Fibroblast of lung (primary cell): Measurements from ENCODE around the gene S100A1.

ENCODE experiments used
- EZH2 ChIP-seq: IDR thresholded peaks from 2 replicates; pipeline ENCODE4 v1.5.1; 2012; ENCODE audit warnings: low read length, control low read depth, mild to moderate bottlenecking; ENCODE audit errors: missing control alignments
- TF ChIP-seq, protein P1 (sequence below), 2 donors: IDR thresholded peaks in 1 of 2; conservative IDR thresholded peaks in 1 of 2; 1 replicate in 1 of 2; 2 replicates in 1 of 2; pipeline ENCODE4 v1.5.1; 2011 to 2012; ENCODE audit warnings: low read length in 2 of 2, control low read depth in 1 of 2, inconsistent platforms in 1 of 2, low read depth in 1 of 2, mild to moderate bottlenecking in 1 of 2

DNA sequence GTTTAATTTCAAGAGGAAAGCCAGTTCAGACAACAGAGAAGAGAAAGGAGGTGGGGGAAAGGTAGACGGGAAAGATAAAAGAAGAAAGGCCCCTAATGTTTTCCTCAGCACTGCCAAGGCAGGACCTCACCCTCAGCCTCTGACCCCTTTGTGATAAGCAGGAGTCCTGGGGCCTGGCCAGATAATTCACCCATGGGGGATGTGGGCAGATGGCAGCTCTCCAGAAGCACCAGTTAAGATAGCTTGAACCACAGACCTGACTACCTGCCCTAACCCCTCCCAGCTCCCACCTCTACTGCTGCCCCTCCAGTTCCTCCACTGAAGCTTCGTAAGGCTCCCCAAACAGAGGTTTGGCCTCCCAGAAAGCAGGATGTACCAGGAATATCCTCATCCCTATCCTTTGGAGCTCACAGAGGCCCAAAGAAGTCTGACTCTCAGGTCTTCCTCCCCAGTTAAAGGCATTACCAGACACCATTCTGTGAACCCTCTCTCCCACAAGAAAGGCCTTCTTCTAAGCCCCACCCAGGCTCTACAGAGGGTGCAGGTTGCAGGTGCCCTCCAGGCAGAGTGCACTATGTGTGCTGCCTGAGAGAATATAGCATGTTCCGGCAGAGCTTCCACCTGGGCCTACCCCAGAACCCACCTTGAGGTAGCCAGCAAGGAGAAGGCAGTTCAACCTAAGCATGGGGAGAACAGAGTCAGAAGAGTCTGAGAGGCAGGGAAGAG lies 21.1 kb downstream of the S100A1 start:
- TF ChIP-seq EZH2 = no peak
- TF ChIP-seq, protein P1, sequence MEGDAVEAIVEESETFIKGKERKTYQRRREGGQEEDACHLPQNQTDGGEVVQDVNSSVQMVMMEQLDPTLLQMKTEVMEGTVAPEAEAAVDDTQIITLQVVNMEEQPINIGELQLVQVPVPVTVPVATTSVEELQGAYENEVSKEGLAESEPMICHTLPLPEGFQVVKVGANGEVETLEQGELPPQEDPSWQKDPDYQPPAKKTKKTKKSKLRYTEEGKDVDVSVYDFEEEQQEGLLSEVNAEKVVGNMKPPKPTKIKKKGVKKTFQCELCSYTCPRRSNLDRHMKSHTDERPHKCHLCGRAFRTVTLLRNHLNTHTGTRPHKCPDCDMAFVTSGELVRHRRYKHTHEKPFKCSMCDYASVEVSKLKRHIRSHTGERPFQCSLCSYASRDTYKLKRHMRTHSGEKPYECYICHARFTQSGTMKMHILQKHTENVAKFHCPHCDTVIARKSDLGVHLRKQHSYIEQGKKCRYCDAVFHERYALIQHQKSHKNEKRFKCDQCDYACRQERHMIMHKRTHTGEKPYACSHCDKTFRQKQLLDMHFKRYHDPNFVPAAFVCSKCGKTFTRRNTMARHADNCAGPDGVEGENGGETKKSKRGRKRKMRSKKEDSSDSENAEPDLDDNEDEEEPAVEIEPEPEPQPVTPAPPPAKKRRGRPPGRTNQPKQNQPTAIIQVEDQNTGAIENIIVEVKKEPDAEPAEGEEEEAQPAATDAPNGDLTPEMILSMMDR (conservative IDR thresholded peaks at IDR 0.05 in 1 of 2, IDR thresholded peaks at IDR 0.05 in 1 of 2; ENCODE audit: low read depth in 1 of 2, low read length in 2 of 2) = no peak
